T-helper 9 cell (primary cell): ENCODE data around the gene FDPS.
"Not testable (repeated sequence)": the region's sequence is repeated elsewhere in the genome, so short reads cannot be mapped to it uniquely, and the experiment has no call there.

ENCODE experiments used
- DNase-seq: peaks from one replicate; pipeline ENCODE4 v3.0.0-alpha.2; 2020

Gene FDPS

GRCh38 chr1:155320661-155321617 lies 12.3 kb downstream of the FDPS start, which contains the start of gene RUSC1:
Gene RUSC1, plus strand, starts transcription at chr1:155320894. Its CDS starts 880 bp downstream, at chr1:155321774.
- peak; percentile 55 for DNase-seq

- DNase-seq: no peak
Measured at GRCh38 chr1:155321639-155322503, 13.2 kb downstream of the FDPS start.

DNA sequence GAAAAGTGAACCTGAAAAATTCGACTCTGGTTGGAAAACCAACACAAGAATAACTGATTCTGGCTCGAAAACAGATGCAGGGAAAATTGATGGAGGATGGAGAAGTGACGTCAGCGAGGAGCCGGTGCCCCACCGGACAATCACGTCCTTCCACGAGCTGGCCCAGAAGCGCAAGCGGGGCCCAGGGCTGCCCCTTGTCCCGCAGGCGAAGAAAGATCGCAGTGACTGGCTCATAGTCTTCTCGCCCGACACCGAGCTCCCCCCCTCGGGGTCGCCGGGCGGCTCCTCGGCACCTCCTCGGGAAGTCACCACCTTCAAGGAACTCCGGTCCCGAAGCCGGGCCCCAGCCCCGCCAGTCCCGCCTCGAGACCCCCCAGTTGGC lies 13.9 kb downstream of the FDPS start:
- DNase-seq: no peak

- DNase-seq: peak; percentile 90
Measured at GRCh38 chr1:155322953-155323728, 14.5 kb downstream of the FDPS start.

DNA sequence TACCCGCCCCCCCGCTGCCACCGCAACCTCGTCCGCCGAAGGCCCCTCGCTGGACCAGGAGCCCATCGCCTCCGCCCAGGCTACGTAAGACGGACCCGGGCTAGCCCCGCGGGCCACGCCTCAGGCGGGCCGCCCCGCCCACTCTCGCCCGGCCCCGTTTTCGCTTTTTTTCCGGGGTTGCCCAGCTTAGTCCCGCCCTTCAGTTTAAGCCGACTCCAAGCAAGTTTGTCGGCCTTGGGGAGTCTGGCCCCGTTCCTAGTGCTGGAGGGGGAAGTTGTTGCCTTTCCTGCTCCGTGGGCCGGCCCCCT lies 15.0 kb downstream of the FDPS start:
- peak; percentile 75 for DNase-seq

- peak; percentile 85 for DNase-seq
Measured at GRCh38 chr1:155324037-155324716, 15.5 kb downstream of the FDPS start.

- no peak for DNase-seq
Measured at GRCh38 chr1:155324717-155325602, 16.3 kb downstream of the FDPS start.

GRCh38 chr1:155325603-155325893 lies 16.9 kb downstream of the FDPS start:
- no peak for DNase-seq

GRCh38 chr1:155326020-155326526 lies 17.4 kb downstream of the FDPS start:
- DNase-seq: no peak

DNA sequence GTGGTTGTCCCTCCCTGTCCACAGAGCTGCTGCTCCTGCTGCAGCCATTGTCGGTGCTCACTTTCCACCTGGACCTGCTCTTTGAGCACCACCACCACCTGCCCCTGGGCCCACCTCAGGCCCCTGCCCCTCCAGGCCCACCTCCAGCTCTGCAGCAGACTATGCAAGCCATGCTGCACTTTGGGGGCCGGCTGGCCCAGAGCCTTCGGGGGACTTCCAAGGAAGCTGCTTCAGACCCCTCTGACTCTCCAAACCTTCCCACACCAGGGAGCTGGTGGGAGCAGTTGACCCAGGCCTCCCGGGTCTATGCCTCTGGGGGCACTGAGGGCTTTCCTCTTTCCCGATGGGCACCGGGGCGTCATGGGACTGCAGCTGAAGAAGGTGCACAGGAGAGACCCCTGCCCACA lies 18.0 kb downstream of the FDPS start:
- no peak for DNase-seq

- no peak for DNase-seq
Measured at GRCh38 chr1:155327981-155328380, 19.3 kb downstream of the FDPS start.

GRCh38 chr1:155328856-155329255 lies 20.2 kb downstream of the FDPS start:
- DNase-seq: not testable (repeated sequence)

- no peak for DNase-seq
Measured at GRCh38 chr1:155329980-155330598, 21.4 kb downstream of the FDPS start.

GRCh38 chr1:155334962-155335361 lies 26.3 kb downstream of the FDPS start:
- DNase-seq: no peak

- no peak for DNase-seq
Measured at GRCh38 chr1:155339515-155340097, 30.9 kb downstream of the FDPS start.

DNA sequence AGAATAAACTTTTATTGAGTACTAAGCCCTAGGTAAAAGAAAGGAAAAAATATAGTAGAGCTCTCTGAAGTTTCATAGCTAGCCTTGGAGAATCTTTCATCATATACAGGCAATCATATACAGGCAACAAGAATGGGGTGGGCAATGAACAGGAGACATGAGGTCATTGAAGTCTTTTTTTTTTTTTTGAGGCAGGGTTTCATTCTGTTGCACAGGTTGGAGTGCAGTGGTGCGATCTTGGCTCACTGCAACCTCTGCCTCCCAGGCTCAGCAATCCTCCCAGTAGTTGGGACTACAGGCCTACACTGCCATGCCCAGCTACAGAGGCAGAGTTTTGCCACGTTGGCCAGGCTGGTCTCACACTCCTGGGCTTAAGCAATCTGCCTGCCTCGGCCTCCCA lies 34.2 kb downstream of the FDPS start:
- no peak for DNase-seq

DNA sequence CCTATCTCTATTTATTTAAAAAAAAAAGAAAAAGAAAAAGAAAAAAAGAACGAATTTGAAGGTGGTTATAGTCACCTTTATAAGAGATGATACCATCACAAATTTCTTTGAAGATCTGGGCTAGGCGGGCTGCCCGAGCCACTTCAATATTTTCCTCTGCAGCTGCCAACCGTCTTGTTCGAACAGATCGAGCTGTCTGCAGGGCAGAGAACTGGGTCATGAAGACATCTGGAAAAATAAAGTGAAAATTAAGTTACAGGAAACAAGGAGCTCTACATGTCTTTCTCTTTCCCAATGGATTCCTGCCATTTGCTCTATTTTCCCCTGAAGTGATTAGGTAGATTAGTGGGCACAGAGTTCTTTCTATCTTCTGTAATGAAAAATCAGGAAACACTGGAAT lies 44.0 kb downstream of the FDPS start:
- DNase-seq: no peak

- no peak for DNase-seq
Measured at GRCh38 chr1:155360051-155360450, 51.4 kb downstream of the FDPS start.
